ENCODE data around the gene IRF5. TPM values are rescaled to one million over a fixed set of nuclear protein-coding genes. Genes with fewer than 3 reads are reported as not detected.
"Not testable (repeated sequence)": the region's sequence is repeated elsewhere in the genome, so short reads cannot be mapped to it uniquely, and the experiment has no call there.

IRF5 gene
- total RNA-seq, 1 donor from 2014 or later, result 2.9 TPM

DNA sequence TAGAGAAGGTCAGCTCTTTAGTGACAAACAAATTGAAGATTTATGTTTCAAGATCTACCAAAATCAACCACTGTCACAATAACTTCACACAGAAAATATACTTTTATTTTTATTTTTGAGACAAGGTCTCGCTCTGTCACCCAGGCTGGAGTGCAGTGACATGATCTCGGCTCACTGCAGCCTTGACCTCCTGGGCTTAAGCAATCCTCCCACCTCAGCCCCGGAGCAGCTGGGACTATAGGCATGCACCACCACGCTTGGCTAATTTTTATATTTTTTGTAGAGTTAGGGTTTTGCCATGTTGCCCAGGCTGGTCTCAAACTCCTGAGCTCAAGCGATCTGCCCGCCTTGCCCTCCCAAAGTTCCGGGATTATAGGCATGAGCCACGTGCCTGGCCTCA is 56.8 kb downstream of the IRF5 start:
- intact Hi-C loops (cut with micrococcal nuclease); DNase-seq; ATAC-seq: not testable (repeated sequence)

DNA sequence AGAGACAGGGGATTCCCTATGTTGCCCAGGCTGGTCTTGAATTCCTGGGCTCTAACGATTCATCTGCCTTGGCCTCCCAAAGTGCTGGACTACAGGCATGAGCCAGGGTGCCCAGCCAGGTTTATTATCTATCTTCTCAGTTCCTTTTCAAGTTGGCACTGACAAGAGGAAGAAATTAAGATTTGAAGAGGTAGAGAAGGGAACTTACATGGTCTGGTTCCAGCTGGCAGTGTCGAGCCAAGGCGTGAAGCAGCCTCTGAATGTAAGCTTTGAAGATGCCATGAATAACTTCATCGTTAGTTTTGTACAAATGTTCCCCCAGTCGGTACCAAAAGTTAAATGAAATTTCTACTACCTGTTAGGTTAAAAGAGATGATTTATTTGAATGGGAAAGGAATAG is 59.5 kb downstream of the IRF5 start:
- no peak for ATAC-seq
- DNase-seq, result no peak
- intact Hi-C loops (cut with micrococcal nuclease), result no loop called here

Other genes with a start within 250 kb of the IRF5 start
- 186 TPM for gene CALU, start 198.6 kb upstream of the IRF5 start, total RNA-seq
- not detected for gene OPN1SW, start 162.1 kb upstream of the IRF5 start, total RNA-seq
- 6.5 TPM for gene CCDC136, start 146.0 kb upstream of the IRF5 start, total RNA-seq
- 591 TPM for gene FLNC, start 107.5 kb upstream of the IRF5 start, total RNA-seq
- gene ATP6V1F, start 75.1 kb upstream of the IRF5 start, total RNA-seq, result 115 TPM
- 0.12 TPM for gene KCP, start 27.2 kb upstream of the IRF5 start, total RNA-seq
- gene TNPO3, start 117.2 kb downstream of the IRF5 start, total RNA-seq, result 38.0 TPM
- gene TSPAN33, start 206.8 kb downstream of the IRF5 start, total RNA-seq, result 15.1 TPM

All from left ventricle myocardium superior (tissue), 1 donor.